H1 (cell line): ENCODE measurements around the gene SAMD14. TPM values are rescaled to one million over a fixed set of nuclear protein-coding genes. Genes with fewer than 3 reads are reported as not detected.

ENCODE experiments used
- CBX8 ChIP-seq: fragments of 300-800, 300-1000 bp; sonication (generic); IDR thresholded peaks from 2 replicates; pipeline ENCODE4 v1.7.1; 2016; ENCODE audit warnings: low read depth, low read length, borderline replicate concordance
- E2F6 ChIP-seq: IDR thresholded peaks from 2 replicates; pipeline ENCODE4 v1.6.1; 2012; ENCODE audit warnings: inconsistent platforms
- JUN ChIP-seq: IDR thresholded peaks from 2 replicates; pipeline ENCODE4 v1.6.1; 2011; ENCODE audit warnings: low read depth, mild to moderate bottlenecking, improper control_type of control experiment, low read length
- SP1 ChIP-seq: IDR thresholded peaks from 2 replicates; pipeline ENCODE4 v1.6.1; 2011; ENCODE audit warnings: low read depth, low read length
- polyA plus RNA-seq, 7 experiments: library from polyadenylated mRNA; depleted of rRNA in 3 of 7; stranded (reverse) in 5 of 7; unstranded in 2 of 7; fragments of >200 nt in 5 of 7; fragments of 200-250 nt in 2 of 7; gene quantifications; 1 replicate in 5 of 7; 2 replicates in 1 of 7; 4 replicates in 1 of 7; pipeline versions ENCODE4 v1.2.1 to v1.2.3, GENCODE V29; 2011 to 2013; ENCODE audit warnings: missing spikeins in 2 of 7, mixed read lengths in 2 of 7
- total RNA-seq: library from RNA; stranded (reverse); fragmentation: NEBNext Ultra II Directional; extraction: Animal tissue kit (Norgen Biotek cat#: 25700); gene quantifications from 2 replicates; pipeline ENCODE4 v1.2.1, GENCODE V29; 2021

Gene SAMD14
- total and polyA plus RNA-seq, 2 of the 8 experiments (the other 6 are each of a cell fraction or from before 2014, with no cell fraction given): 5.7 to 5.8 TPM

- TF ChIP-seq E2F6: no peak
- TF ChIP-seq CBX8: no peak
- TF ChIP-seq JUN: no peak
- no peak for TF ChIP-seq SP1
Observed at GRCh38 chr17:50147841-50148225, 17.9 kb upstream of the SAMD14 start (continued).
